ENCODE measurements around the gene TP53I11. TPM values are rescaled to one million over a fixed set of nuclear protein-coding genes. Genes with fewer than 3 reads are reported as not detected.

The TP53I11 gene
- total RNA-seq, 4 donors from 2014 or later: 19.8 to 110 (median 40.8) TPM

DNA sequence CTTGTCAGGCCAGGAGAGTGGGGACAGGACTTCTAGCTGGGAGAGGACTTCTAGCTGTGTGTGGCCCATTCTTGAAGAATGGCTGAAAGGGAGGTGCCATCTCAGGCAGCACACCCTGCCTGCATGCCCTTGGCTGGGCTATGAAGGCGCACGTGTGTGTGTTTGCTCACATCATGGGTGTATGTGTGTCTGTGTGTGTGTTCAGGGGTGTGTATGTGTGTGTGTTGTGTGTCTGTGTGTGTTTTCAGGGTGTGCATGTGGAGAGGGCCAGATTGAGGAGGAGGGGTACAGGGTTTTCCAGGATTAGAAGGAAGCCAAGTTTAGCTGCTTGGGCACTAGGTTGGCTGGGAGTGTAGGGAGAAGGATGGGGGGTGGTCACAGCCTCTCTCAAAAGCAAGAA lies 16.6 kb downstream of the TP53I11 start:
- TF ChIP-seq POLR2AphosphoS5 (IDR thresholded peaks at IDR 0.05) (no peak), POLR2A (IDR thresholded peaks at IDR 0.05) (no peak), EP300 (IDR thresholded peaks at IDR 0.05) (no peak)
- TF ChIP-seq, protein P1, sequence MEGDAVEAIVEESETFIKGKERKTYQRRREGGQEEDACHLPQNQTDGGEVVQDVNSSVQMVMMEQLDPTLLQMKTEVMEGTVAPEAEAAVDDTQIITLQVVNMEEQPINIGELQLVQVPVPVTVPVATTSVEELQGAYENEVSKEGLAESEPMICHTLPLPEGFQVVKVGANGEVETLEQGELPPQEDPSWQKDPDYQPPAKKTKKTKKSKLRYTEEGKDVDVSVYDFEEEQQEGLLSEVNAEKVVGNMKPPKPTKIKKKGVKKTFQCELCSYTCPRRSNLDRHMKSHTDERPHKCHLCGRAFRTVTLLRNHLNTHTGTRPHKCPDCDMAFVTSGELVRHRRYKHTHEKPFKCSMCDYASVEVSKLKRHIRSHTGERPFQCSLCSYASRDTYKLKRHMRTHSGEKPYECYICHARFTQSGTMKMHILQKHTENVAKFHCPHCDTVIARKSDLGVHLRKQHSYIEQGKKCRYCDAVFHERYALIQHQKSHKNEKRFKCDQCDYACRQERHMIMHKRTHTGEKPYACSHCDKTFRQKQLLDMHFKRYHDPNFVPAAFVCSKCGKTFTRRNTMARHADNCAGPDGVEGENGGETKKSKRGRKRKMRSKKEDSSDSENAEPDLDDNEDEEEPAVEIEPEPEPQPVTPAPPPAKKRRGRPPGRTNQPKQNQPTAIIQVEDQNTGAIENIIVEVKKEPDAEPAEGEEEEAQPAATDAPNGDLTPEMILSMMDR (IDR thresholded peaks at IDR 0.05): no peak
- Histone ChIP-seq H3K36me3 (peaks cover 0 to 40% of the 10 kb centered on the region in 2 donors), H3K27me3 (no peaks in the 10 kb centered on the region), H3K9me3 (no peaks in the 10 kb centered on the region), H3K4me1 (peaks cover 0 to 14% (median 0%) of the 10 kb centered on the region in 3 donors), H3K4me3 (no peak overlapping the region), H3K27ac (no peak overlapping the region)
- ATAC-seq: no peak
- WGBS, 2 donors (ENCODE audit: low coverage in 1 of 2): no CpG with 5 or more reads among the region's 2 CpGs

GRCh38 chr11:44931466-44931865 lies 19.2 kb downstream of the TP53I11 start:
- H3K27ac ChIP-seq: no peak overlapping the region
- TF ChIP-seq POLR2A (IDR thresholded peaks at IDR 0.05) (no peak), POLR2AphosphoS5 (IDR thresholded peaks at IDR 0.05) (no peak), EP300 (IDR thresholded peaks at IDR 0.05) (no peak)
- TF ChIP-seq, protein P1 (IDR thresholded peaks at IDR 0.05): no peak
- no peak for ATAC-seq
- H3K36me3 ChIP-seq: peaks cover 0 to 45% of the 10 kb centered on the region in 2 donors
- H3K4me3 ChIP-seq: no peak overlapping the region
- peaks cover 0 to 3% (median 0%) of the 10 kb centered on the region in 3 donors for H3K4me1 ChIP-seq
- H3K9me3 ChIP-seq: no peaks in the 10 kb centered on the region
- H3K27me3 ChIP-seq: no peaks in the 10 kb centered on the region
- 70 to 88% methylated on average over 2 to 3 of the region's 3 CpGs for WGBS, 2 donors (ENCODE audit: low coverage in 1 of 2)

DNA sequence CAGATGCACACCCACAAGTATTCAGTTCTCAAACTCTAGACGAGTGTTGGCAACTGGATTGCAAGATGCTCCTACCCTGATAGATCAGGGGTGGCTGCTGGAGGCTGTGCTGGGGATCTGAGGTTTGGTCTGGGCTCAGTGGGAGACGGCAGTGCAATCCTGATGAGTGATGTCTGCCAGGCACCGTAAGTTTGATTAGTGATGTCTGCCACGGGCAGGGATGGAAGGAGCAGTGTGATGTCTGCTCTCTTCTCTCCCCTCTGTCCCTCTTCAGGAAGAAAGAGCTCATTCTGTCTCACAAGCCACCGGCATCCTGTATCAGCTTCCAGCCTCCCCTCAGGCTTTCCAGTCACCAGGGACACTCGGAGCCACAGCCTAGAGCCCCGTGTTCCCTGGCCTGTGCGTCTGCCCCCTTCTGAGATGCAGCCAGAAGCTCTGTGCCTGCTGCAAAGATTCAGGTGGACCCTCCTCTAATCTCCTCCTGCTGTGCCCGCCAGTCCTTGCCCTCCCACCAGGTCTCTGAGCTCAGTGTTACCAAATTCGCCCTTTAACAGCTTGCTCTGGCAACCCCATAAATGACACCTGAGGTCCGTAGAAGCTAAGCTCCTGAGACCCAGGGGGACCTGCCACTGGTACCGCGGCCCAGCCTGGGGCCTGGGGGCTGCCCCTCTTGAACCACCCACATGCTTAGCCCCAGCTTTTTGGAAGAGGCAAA lies 19.9 kb downstream of the TP53I11 start:
- H3K9me3 ChIP-seq: no peaks in the 10 kb centered on the region
- ATAC-seq: no peak
- TF ChIP-seq, protein P1 (IDR thresholded peaks at IDR 0.05): no peak
- TF ChIP-seq EP300 (IDR thresholded peaks at IDR 0.05) (no peak), POLR2A (IDR thresholded peaks at IDR 0.05) (no peak), POLR2AphosphoS5 (IDR thresholded peaks at IDR 0.05) (no peak)
- H3K27ac ChIP-seq: no peak overlapping the region
- H3K4me1 ChIP-seq: peaks cover 0 to 6% (median 0%) of the 10 kb centered on the region in 3 donors
- H3K36me3 ChIP-seq: peaks cover 0 to 48% of the 10 kb centered on the region in 2 donors
- H3K27me3 ChIP-seq: no peaks in the 10 kb centered on the region
- 57 to 67% methylated on average over 3 of the region's 13 CpGs for WGBS, 2 donors (ENCODE audit: low coverage in 1 of 2)
- no peak overlapping the region for H3K4me3 ChIP-seq

- 40 to 53% methylated on average over 1 to 3 of the region's 4 CpGs for WGBS, 2 donors (ENCODE audit: low coverage in 1 of 2)
- Histone ChIP-seq H3K27me3 (no peaks in the 10 kb centered on the region), H3K27ac (no peak overlapping the region), H3K36me3 (peaks cover 0 to 42% of the 10 kb centered on the region in 2 donors), H3K4me1 (peaks cover 0 to 15% (median 0%) of the 10 kb centered on the region in 3 donors), H3K4me3 (no peak overlapping the region), H3K9me3 (no peaks in the 10 kb centered on the region)
- TF ChIP-seq, protein P1 (IDR thresholded peaks at IDR 0.05): no peak
- TF ChIP-seq POLR2AphosphoS5 (IDR thresholded peaks at IDR 0.05): no peak
- no peak for TF ChIP-seq EP300 (IDR thresholded peaks at IDR 0.05)
- TF ChIP-seq POLR2A (IDR thresholded peaks at IDR 0.05): no peak
- no peak for ATAC-seq
Measured at GRCh38 chr11:44928816-44929215, 21.9 kb downstream of the TP53I11 start.

GRCh38 chr11:44928144-44928543 lies 22.5 kb downstream of the TP53I11 start:
- peaks cover 0 to 15% (median 0%) of the 10 kb centered on the region in 3 donors for H3K4me1 ChIP-seq
- no peak overlapping the region for H3K27ac ChIP-seq
- H3K36me3 ChIP-seq: peaks cover 0 to 49% of the 10 kb centered on the region in 2 donors
- ATAC-seq: no peak
- H3K9me3 ChIP-seq: no peaks in the 10 kb centered on the region
- TF ChIP-seq EP300 (IDR thresholded peaks at IDR 0.05) (no peak), POLR2AphosphoS5 (IDR thresholded peaks at IDR 0.05) (no peak), POLR2A (IDR thresholded peaks at IDR 0.05) (no peak)
- TF ChIP-seq, protein P1 (IDR thresholded peaks at IDR 0.05): no peak
- no CpG with 5 or more reads among the region's 4 CpGs for WGBS, 2 donors (ENCODE audit: low coverage in 1 of 2)
- H3K27me3 ChIP-seq: no peaks in the 10 kb centered on the region
- H3K4me3 ChIP-seq: no peak overlapping the region

Measured in gastroesophageal sphincter (tissue), 4 donors.